Measurements from ENCODE around the gene PCDHA11.
"Not testable (repeated sequence)": the region's sequence is repeated elsewhere in the genome, so short reads cannot be mapped to it uniquely, and the experiment has no call there.

PCDHA11 gene

GRCh38 chr5:140849831-140850634, 18.7 kb upstream of the PCDHA11 start:
- not testable (repeated sequence) for DNase-seq (ENCODE audit: low spot score)

- DNase-seq (ENCODE audit: low spot score): no peak
Observed at GRCh38 chr5:140855772-140856674, 12.7 kb upstream of the PCDHA11 start, which contains the start of gene PCDHA10. TSS of gene PCDHA10 (plus strand) at chr5:140855897. CDS start at chr5:140856049, 152 bp downstream.

GRCh38 chr5:140857177-140857986, 11.4 kb upstream of the PCDHA11 start:
- DNase-seq (ENCODE audit: low spot score): no peak

- DNase-seq (ENCODE audit: low spot score): no peak
Observed at GRCh38 chr5:140857987-140858240, 10.8 kb upstream of the PCDHA11 start.

GRCh38 chr5:140862441-140863295, 6.1 kb upstream of the PCDHA11 start:
- DNase-seq (ENCODE audit: low spot score): no peak

GRCh38 chr5:140869555-140869886, 764 bp downstream of the PCDHA11 start:
- no peak for DNase-seq (ENCODE audit: low spot score)

GRCh38 chr5:140870221-140871201, 1.8 kb downstream of the PCDHA11 start:
- DNase-seq (ENCODE audit: low spot score): no peak

GRCh38 chr5:140875085-140876065, 6.6 kb downstream of the PCDHA11 start, which contains the start of gene PCDHA12:
TSS of gene PCDHA12 (plus strand) at chr5:140875308. CDS start at chr5:140875473, 165 bp downstream.
- no peak for DNase-seq (ENCODE audit: low spot score)

GRCh38 chr5:140876541-140877261, 7.9 kb downstream of the PCDHA11 start:
- DNase-seq (ENCODE audit: low spot score): not testable (repeated sequence)

GRCh38 chr5:140877262-140877581, 8.5 kb downstream of the PCDHA11 start:
- DNase-seq (ENCODE audit: low spot score): no peak

GRCh38 chr5:140881889-140882590, 13.3 kb downstream of the PCDHA11 start, which contains the start of gene PCDHA13:
TSS of gene PCDHA13 (plus strand) at chr5:140882124. CDS start at chr5:140882269, 145 bp downstream.
- no peak for DNase-seq (ENCODE audit: low spot score)

- no peak for DNase-seq (ENCODE audit: low spot score)
Observed at GRCh38 chr5:140882591-140882899, 13.8 kb downstream of the PCDHA11 start.

GRCh38 chr5:140883373-140883772, 14.6 kb downstream of the PCDHA11 start:
- no peak for DNase-seq (ENCODE audit: low spot score)

GRCh38 chr5:140883927-140884697, 15.4 kb downstream of the PCDHA11 start:
- DNase-seq (ENCODE audit: low spot score): no peak

GRCh38 chr5:140916325-140916724, 47.6 kb downstream of the PCDHA11 start:
- DNase-seq (ENCODE audit: low spot score): no peak
